HG03066 (cell line): ENCODE measurements around the gene PHAF1.

ENCODE experiments used
- ATAC-seq: cut with Tn5 transposase; IDR thresholded peaks from one replicate; pipeline ENCODE4 v1.9.1; 2021; ENCODE audit warnings: low read depth; ENCODE audit not compliant: unreplicated experiment

PHAF1 gene

DNA sequence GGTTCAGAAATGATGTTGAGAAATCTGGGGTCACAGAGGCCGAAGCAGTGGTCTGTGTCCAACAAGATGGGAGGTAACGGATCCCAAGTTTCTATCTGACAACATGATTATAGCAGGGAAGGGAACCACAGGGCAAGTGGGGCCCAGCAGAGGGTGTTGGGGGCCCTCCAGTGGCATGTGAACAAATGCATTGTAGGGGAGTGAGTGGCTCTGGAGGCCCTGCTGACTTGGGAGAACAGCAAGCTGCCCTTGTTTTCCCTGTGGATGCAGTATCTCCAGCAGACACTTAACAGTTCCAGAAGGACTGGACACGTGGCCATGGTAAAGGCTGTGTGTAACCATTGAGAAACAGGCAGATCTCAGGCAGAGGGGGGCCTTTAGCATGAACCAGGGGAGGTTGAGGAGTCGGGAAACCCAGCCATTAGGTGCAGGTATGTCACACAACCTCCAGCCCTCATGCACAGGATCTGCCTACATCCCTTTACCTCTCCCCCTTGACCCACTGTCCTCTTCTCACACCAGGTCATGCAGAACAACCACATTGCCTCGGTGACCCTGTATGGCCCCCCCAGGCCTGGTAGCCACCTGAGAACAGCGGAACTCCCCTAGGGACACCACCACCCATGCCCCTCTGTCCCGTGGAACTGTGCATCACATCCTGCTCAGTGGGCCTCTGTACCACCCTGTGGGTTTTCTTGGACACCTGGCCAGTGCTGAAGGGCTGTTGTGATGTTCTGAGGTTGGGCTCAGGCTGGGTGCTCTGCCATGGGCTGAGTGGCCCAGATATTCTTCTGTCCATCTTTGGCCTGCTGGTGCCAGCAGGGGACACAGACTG lies 37.0 kb downstream of the PHAF1 start:
- ATAC-seq = no peak

DNA sequence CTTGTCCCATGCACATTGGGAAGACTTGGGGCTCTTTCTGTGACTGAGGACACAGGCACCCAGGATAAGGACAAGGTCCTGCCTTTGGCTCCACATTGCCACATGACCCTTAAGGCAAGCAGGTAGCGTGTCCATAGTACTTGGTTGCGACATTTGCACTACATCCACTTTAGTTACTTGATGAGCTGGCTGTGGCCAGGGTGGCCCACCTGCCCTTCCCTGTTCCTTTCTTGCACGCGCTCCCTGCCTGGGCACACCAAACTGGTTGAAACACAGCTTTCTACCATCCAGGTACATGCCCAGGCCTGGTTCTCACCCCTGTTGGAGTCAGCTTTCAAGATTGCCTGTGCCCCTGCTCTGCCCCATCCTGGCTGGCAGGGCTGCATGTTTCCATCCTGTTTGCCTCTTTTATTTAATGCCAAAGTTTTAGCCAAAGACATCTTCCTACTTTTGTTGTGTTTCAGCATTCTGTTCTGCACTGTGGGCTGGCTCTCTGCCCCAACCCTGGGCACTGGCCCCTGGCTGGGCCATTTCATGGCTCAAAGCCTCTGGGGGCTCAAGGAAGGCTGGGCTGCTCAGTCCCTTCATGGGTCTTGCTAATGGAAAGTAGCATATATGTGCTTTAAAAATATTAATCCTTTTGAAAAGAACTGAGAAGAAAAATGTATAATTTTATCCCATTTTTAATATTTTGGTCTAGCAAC lies 37.8 kb downstream of the PHAF1 start:
- no peak for ATAC-seq

GRCh38 chr16:67148221-67148620 lies 38.5 kb downstream of the PHAF1 start:
- ATAC-seq = no peak

- ATAC-seq = no peak
These were observed 39.0 kb downstream of the PHAF1 start for GRCh38 chr16:67148656-67149275.

- no peak for ATAC-seq
These were observed 39.7 kb downstream of the PHAF1 start for GRCh38 chr16:67149276-67150046.

DNA sequence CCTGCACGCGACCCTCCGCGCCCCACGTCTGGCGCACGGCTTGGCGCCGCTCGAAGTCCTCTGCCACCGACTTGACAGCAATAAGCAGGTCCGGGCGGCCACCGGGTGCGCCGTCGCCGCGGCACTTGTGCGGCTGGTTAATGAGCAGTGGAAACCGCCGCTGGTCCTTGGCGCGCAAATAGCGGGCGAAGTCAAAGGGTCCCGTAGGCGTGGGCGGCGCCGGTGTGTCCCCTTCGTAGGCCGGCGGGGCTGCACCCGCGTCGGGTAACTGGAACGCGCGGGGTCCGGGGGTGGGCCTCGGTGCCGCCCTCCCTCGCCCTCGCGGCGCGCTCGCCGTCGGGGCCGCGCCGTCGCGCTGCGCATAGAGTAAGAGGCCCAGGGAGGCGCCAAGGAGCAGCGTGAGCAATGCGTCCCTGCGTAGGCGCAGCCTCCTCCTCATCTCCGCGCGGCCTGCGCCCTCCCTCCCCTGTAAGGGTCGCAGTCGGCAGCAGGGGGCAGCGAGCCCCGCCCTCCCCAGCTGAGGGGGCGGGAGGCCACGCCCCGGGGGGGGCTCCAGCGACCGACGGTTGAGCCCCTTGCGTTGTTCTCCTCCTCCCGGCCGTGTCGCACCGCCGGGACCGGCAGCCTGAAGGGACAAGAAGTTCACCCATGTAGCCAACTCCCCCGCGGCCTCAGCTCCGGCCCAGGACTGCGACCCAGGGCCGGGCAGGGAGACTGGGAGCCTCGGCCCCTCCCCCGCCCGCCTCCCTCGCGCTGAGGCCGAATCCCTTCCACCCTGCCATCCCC lies 40.5 kb downstream of the PHAF1 start:
- peak; percentile 35 for ATAC-seq

DNA sequence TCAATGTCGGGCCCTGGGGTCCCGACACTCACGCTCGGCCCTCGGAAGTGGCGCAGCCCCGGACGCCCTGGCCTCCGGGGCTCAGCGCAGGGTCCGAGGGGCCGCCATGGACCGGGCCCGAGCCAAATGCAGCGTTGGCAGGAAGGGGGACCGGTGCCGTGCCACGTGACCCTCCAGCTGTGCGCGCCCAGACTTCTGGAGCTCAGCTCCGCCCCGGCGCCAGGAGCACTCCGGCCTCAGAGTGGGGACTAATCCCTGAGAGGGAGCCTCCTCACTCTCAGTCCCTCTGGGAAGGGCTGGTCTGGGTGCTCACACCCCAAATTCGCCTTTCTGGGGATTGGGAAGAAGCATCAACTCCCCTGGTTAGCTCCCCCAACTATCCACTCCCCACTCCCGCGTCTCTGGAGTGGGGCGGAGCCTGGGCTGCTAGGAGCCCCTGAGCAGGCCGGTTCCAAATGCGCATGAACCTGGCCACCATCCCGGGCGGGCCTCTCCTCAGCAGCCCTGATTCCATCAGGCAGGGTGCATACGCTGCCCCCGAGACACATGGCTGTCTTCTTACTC lies 41.2 kb downstream of the PHAF1 start, which contains the start of gene B3GNT9:
B3GNT9 (minus strand) TSS at position 166 of the 564 bp plus-strand sequence. CDS start 513 bp downstream, outside the sequence.
- peak; percentile 60 for ATAC-seq

GRCh38 chr16:67151431-67152097 lies 41.8 kb downstream of the PHAF1 start:
- no peak for ATAC-seq

GRCh38 chr16:67154578-67155294 lies 45.0 kb downstream of the PHAF1 start:
- ATAC-seq = no peak

DNA sequence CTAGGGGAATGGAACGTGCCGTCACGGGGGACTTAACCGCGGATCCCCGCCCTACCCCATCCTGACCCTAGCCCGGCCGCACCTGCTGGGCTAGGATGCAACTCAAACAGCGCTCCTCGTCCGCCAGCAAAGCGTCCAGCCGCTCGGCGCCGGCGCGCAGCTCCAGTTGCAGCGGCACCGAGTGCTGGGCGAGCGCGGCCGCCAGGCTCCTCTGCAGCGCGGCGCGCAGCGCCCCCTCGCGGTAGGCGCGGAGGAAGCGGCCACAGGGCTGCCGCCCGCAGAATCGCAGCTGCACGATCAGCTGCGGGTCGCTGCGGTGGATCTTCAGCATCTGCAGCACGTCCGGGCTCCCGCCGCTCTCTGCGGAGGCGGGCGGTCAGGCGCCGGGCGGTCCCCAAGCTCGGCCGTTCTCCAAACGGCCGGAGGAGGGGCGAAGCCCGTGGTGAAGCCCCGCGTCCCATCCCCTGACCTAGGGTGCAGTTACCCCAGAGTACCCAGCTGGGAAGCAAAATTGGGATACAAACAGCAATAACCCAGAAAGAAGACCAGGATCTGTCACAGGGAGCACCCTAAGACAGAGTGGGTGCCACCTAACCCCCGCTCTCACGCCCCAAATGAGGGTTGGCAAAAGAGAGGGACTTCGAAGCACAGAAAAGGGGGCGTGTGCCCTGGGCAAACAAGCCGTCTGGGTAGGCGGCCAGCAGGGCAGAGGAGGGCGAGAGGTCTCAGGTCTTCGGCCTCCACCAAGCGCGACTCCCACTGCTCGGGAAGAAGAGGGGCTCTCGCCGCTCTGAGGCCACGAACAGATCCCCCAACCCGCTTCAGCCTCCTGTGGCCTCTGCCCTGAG lies 45.8 kb downstream of the PHAF1 start:
- no peak for ATAC-seq

- no peak for ATAC-seq
These were observed 46.6 kb downstream of the PHAF1 start for GRCh38 chr16:67156143-67156844.

DNA sequence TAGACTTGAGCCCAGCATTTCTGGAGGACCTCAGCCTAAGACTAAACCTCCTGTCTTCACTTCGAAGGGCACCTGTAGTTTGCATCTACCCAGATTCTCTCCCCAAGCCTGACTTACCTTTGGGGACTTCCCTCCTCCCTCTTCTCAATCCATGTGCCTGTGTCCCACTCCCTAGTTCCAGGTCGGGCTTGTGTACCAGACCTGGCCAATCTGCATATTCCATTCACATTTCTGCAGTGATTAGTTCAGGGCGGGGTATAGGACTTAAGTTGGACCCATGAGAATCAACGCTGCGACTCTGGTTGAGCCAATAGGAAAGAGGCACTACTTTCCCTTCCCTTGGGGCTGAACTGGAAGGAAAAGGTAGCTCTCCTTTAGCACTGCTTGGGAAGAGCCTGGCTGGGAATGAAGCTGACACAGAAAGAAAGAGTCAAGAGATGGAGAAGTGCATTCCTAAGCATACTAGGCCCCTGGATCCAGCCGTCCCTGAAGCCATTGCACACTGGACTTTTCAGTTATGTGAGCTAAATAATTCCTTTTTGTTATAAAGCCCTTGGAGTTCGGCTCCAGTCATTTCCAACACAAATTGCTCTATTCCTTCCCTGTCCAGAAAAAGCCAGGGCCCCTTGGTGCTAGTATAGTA lies 47.5 kb downstream of the PHAF1 start:
- ATAC-seq = no peak

GRCh38 chr16:67157892-67158635 lies 48.3 kb downstream of the PHAF1 start:
- no peak for ATAC-seq

- ATAC-seq = peak; percentile 34
These were observed 49.2 kb downstream of the PHAF1 start for GRCh38 chr16:67158637-67159600.
